ENCODE measurements around the gene LARP6. TPM values are rescaled to one million over a fixed set of nuclear protein-coding genes. Genes with fewer than 3 reads are reported as not detected.

Gene LARP6
- total RNA-seq, 2 experiments from 2014 or later: 0.31 TPM; not detected in 1

- Mint-ChIP-seq H3K27ac (no peak overlapping the region), H3K4me1 (ENCODE audit: low read depth) (no peaks in the 10 kb centered on the region), H3K9me3 (no peaks in the 10 kb centered on the region), H3K27me3 (peaks cover 13% of the 10 kb centered on the region), H3K4me3 (no peak overlapping the region), H3K36me3 (ENCODE audit: low read depth) (no peaks in the 10 kb centered on the region)
- H3K36me3 ChIP-seq (ENCODE audit: insufficient read depth, low read length): no peaks in the 10 kb centered on the region
- no peak for ATAC-seq (ENCODE audit: poor library complexity)
- intact Hi-C loops (cut with DNase I, micrococcal nuclease): no loop called here
- no peak for TF ChIP-seq CTCF (IDR thresholded peaks at IDR 0.05)
- H3K4me3 ChIP-seq (ENCODE audit: low read length): no peak overlapping the region
- H3K4me1 ChIP-seq (ENCODE audit: insufficient read depth, low read length): no peaks in the 10 kb centered on the region
- H3K9me3 ChIP-seq (ENCODE audit: control insufficient read depth in 1 of 2, insufficient read depth in 1 of 2, low read length in 2 of 2): no peaks in the 10 kb centered on the region
- DNase-seq: no peak
- H3K27ac ChIP-seq (ENCODE audit: low read depth in 1 of 2, low read length in 2 of 2): no peak overlapping the region
- peaks cover 4 to 6% of the 10 kb centered on the region in 2 experiments for H3K27me3 ChIP-seq (ENCODE audit: control insufficient read depth in 1 of 2, insufficient read depth in 2 of 2, low read length in 2 of 2)
- CTCF ChIA-PET: no interaction called here
- POLR2A ChIA-PET: no interaction called here
Measured at GRCh38 chr15:70791259-70791658, 62.7 kb downstream of the LARP6 start.

GRCh38 chr15:70789213-70789612 is 64.7 kb downstream of the LARP6 start:
- Mint-ChIP-seq H3K4me1 (ENCODE audit: low read depth) (no peaks in the 10 kb centered on the region), H3K27me3 (peaks cover 15% of the 10 kb centered on the region), H3K9me3 (no peaks in the 10 kb centered on the region), H3K27ac (no peak overlapping the region), H3K4me3 (no peak overlapping the region), H3K36me3 (ENCODE audit: low read depth) (no peaks in the 10 kb centered on the region)
- no peak for TF ChIP-seq CTCF (IDR thresholded peaks at IDR 0.05)
- no peak for ATAC-seq (ENCODE audit: poor library complexity)
- no peaks in the 10 kb centered on the region for H3K4me1 ChIP-seq (ENCODE audit: insufficient read depth, low read length)
- CTCF ChIA-PET: no interaction called here
- POLR2A ChIA-PET: no interaction called here
- DNase-seq: no peak
- H3K27ac ChIP-seq (ENCODE audit: low read depth in 1 of 2, low read length in 2 of 2): no peak overlapping the region
- no peaks in the 10 kb centered on the region for H3K9me3 ChIP-seq (ENCODE audit: control insufficient read depth in 1 of 2, insufficient read depth in 1 of 2, low read length in 2 of 2)
- H3K4me3 ChIP-seq (ENCODE audit: low read length): no peak overlapping the region
- H3K27me3 ChIP-seq (ENCODE audit: control insufficient read depth in 1 of 2, insufficient read depth in 2 of 2, low read length in 2 of 2): peaks cover 0 to 6% of the 10 kb centered on the region in 2 experiments
- intact Hi-C loops (cut with DNase I, micrococcal nuclease): no loop called here
- no peaks in the 10 kb centered on the region for H3K36me3 ChIP-seq (ENCODE audit: insufficient read depth, low read length)

DNA sequence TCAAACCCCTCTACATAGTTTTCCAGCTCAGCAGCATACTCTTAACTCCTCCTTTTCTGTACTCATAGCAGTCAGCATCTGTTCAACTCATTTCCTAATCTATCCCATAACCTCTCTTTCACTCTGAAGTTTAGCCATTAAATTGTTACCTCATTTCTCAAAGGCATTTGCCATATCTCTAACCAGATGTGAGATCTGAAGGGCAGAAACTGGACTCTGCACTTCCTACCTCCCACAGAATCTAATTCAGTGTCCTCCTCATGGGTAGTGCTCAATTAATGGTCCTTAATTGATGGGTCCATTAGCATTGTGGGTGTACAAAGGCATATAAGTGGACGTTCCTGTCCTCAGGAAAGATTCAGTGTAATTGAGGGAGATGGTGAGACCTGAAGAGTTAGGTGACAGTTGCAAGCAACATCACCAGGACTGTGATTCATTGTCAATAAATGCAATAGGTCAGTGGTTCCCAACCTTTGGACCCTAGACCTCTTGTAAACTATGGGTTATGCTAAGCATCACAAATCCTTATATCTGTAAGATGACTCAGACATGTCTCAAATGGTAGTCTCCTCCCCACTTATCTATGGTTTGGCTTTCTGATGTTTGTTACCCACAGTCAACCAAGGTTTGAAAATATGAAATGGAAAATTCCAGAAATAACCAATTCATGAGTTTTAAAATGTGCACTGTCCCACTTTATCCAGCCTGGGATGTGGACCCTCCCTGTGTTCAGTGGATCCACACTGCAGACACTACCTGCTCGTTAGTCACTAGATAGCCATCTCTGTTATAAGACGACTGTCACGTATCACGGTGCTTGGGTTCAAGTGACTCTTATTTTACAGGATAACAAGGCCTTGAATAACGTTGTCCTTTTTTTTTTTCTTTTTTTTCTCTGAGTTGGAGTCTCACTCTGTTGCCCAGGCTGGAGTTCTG is 65.6 kb downstream of the LARP6 start:
- peaks cover 0 to 4% of the 10 kb centered on the region in 2 experiments for H3K27me3 ChIP-seq (ENCODE audit: control insufficient read depth in 1 of 2, insufficient read depth in 2 of 2, low read length in 2 of 2)
- intact Hi-C loops (cut with DNase I, micrococcal nuclease): no loop called here
- no peak for TF ChIP-seq CTCF (IDR thresholded peaks at IDR 0.05)
- DNase-seq (no peak), ATAC-seq (ENCODE audit: poor library complexity) (no peak)
- Mint-ChIP-seq H3K36me3 (ENCODE audit: low read depth) (no peaks in the 10 kb centered on the region), H3K9me3 (no peaks in the 10 kb centered on the region), H3K27ac (no peak overlapping the region), H3K4me3 (no peak overlapping the region), H3K27me3 (peaks cover 15% of the 10 kb centered on the region), H3K4me1 (ENCODE audit: low read depth) (no peaks in the 10 kb centered on the region)
- ChIA-PET POLR2A (no interaction called here), CTCF (no interaction called here)
- no peaks in the 10 kb centered on the region for H3K36me3 ChIP-seq (ENCODE audit: insufficient read depth, low read length)
- H3K4me3 ChIP-seq (ENCODE audit: low read length): no peak overlapping the region
- H3K27ac ChIP-seq (ENCODE audit: low read depth in 1 of 2, low read length in 2 of 2): no peak overlapping the region
- H3K9me3 ChIP-seq (ENCODE audit: control insufficient read depth in 1 of 2, insufficient read depth in 1 of 2, low read length in 2 of 2): no peaks in the 10 kb centered on the region
- no peaks in the 10 kb centered on the region for H3K4me1 ChIP-seq (ENCODE audit: insufficient read depth, low read length)

Measured in CD4-positive, alpha-beta T cell (primary cell).